Astrocyte of the spinal cord (primary cell): ENCODE measurements around the gene P3H2.

Experiments used
- DNase-seq: peaks from one replicate; pipeline ENCODE4 v3.0.0; 2011; ENCODE audit warnings: low read depth, low spot score
- H3K4me3 ChIP-seq: 2 replicates; pipeline ENCODE4 v1.5.1; 2011; ENCODE audit warnings: low read depth, mild to moderate bottlenecking, low read length, moderate library complexity
- in situ Hi-C: cut with HindIII; loops from 2 replicates; pipeline ENCODE4 v1.10.0; 2017; ENCODE audit warnings: low sequenced_read_pairs
- TF ChIP-seq, protein P1 (sequence below): IDR thresholded peaks from 2 replicates; pipeline ENCODE4 v1.5.1; 2012; ENCODE audit warnings: low read depth, mild to moderate bottlenecking, low read length, inconsistent platforms

Gene P3H2

DNA sequence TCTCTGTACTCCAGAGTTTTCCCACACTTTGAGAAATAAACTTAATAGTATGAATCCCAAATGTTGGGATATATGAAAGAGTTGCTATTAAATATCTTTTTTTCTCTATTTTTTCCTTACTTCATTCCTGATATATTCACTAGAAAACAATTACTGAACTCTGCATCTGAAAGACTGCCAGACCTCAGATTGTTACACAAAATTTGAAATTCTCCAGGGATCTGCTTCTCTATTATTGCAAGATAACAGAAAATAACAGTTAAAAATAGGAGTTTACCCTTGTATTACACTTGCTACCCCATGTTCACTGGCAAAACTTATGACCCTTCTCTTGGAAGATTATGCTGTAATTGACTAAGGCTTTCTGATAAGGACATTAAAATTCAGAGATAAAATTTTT lies 11.7 kb upstream of the P3H2 start:
- TF ChIP-seq, protein P1, sequence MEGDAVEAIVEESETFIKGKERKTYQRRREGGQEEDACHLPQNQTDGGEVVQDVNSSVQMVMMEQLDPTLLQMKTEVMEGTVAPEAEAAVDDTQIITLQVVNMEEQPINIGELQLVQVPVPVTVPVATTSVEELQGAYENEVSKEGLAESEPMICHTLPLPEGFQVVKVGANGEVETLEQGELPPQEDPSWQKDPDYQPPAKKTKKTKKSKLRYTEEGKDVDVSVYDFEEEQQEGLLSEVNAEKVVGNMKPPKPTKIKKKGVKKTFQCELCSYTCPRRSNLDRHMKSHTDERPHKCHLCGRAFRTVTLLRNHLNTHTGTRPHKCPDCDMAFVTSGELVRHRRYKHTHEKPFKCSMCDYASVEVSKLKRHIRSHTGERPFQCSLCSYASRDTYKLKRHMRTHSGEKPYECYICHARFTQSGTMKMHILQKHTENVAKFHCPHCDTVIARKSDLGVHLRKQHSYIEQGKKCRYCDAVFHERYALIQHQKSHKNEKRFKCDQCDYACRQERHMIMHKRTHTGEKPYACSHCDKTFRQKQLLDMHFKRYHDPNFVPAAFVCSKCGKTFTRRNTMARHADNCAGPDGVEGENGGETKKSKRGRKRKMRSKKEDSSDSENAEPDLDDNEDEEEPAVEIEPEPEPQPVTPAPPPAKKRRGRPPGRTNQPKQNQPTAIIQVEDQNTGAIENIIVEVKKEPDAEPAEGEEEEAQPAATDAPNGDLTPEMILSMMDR: no peak
- no peak overlapping the region for H3K4me3 ChIP-seq
- in situ Hi-C loops: no loop called here
- no peak for DNase-seq

DNA sequence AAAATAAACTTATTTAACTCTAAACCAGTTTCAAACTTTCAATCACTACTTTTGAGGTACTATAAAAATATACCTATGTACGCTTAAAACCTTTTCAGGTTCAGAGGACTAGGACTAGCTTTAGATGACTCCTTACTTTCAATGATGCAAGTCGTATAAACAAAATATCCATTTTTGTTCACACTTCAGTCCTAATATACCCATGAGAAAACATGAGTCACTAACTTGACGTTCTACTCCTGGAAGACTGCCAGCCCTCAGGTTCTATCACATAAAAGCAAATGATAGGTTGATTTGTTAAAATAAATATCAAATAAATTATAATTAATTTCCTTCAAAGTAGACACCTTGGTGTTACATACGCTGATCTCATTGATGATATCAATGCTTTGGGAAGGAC lies 10.6 kb upstream of the P3H2 start:
- DNase-seq: peak; percentile 75
- in situ Hi-C loops: no loop called here

DNA sequence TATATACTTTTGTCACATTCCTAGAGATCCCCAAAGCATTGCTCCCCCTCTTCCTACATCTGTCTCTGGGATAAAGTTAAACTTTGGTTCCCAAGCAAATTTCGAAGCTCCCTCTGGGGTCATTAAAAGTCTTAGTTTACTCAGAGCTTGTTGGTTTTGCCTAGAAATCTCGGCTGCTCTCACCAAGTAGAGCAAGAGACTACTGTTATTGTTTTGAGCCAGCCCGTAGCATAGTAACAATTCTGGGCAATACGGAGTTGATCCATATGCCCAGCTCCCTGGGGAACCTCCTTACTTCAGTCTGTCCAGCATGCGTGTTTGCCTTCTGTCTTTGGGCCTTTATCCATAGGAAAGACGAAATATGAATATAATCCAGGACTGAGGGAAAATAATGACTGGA lies 10.0 kb upstream of the P3H2 start:
- DNase-seq: no peak
- in situ Hi-C loops: no loop called here
- H3K4me3 ChIP-seq: no peak overlapping the region
- TF ChIP-seq, protein P1: no peak

More for the DNA sequence above, 10.6 kb upstream of the P3H2 start:
- TF ChIP-seq, protein P1: no peak
- no peak overlapping the region for H3K4me3 ChIP-seq

DNA sequence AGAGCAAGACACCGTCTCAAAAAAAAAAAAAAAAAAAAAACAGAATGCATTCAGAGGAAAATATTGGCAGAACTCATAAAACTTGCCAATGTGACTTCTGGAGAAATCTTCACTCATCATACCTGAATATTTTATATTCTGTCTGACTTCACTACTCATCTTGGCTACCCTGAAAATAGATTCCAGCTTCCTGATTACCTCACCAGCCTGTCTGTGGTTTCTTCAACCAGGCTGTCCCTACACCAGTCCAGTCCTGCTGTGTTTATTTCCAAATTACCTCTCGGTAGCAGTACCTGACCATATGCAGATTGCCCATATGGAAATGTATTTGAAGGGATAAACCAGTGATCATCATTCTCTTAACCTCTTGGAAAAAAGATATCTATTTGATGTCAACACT lies 9.3 kb upstream of the P3H2 start:
- TF ChIP-seq, protein P1: no peak
- no peak for DNase-seq
- no peak overlapping the region for H3K4me3 ChIP-seq
- in situ Hi-C loops: no loop called here

GRCh38 chr3:190127797-190128196 lies 7.1 kb upstream of the P3H2 start:
- in situ Hi-C loops: no loop called here
- DNase-seq: no peak
- TF ChIP-seq, protein P1: no peak
- H3K4me3 ChIP-seq: no peak overlapping the region

GRCh38 chr3:190127195-190127594 lies 6.5 kb upstream of the P3H2 start:
- TF ChIP-seq, protein P1: no peak
- no peak for DNase-seq
- H3K4me3 ChIP-seq: no peak overlapping the region
- in situ Hi-C loops: no loop called here

- H3K4me3 ChIP-seq: no peak overlapping the region
- in situ Hi-C loops: no loop called here
- TF ChIP-seq, protein P1: no peak
- no peak for DNase-seq
These were observed 4.9 kb upstream of the P3H2 start for GRCh38 chr3:190125436-190126068.
